AG04450 (cell line): ENCODE results near the gene CEP57L1. TPM values are rescaled to one million over a fixed set of nuclear protein-coding genes. Genes with fewer than 3 reads are reported as not detected.

ENCODE experiments used
- CTCF ChIA-PET: fragments of 300-600, 350-600 bp; formaldehyde crosslinking; extraction: SDS; loops from one replicate; lab custom pipeline; 2022; ENCODE audit warnings: antibody characterized with exemption, inconsistent platforms; lab: Charles Lee
- POLR2A ChIA-PET: fragments of 350-600 bp; formaldehyde crosslinking; extraction: SDS; loops from one replicate; lab custom pipeline; 2021; ENCODE audit warnings: antibody characterized with exemption, inconsistent platforms; lab: Yijun Ruan, JAX
- DNase-seq: peaks from one replicate; pipeline ENCODE4 v3.0.0-alpha.2; 2011; ENCODE audit warnings: low read depth, low spot score
- H3K27ac ChIP-seq: one replicate; pipeline ENCODE4 v1.5.1; 2012; ENCODE audit warnings: low read depth, low read length, control low read depth
- H3K27me3 ChIP-seq: one replicate; pipeline ENCODE4 v1.6.0; 2012; ENCODE audit warnings: low read length; ENCODE audit not compliant: control insufficient read depth, insufficient read depth
- H3K4me3 ChIP-seq: 2 replicates; pipeline ENCODE4 v1.5.1; 2011; ENCODE audit warnings: mild to moderate bottlenecking, low read depth, low read length, control low read depth
- H3K9me3 ChIP-seq: 2 replicates; pipeline ENCODE4 v1.5.1; 2012; ENCODE audit warnings: low read length; ENCODE audit not compliant: control insufficient read depth, insufficient read depth
- polyA plus RNA-seq: library from polyadenylated mRNA; depleted of rRNA; stranded (reverse); fragments of >200 nt; gene quantifications from 2 replicates; pipeline ENCODE4 v1.2.3, GENCODE V29; 2011
- TF ChIP-seq, protein P1 (sequence below): IDR thresholded peaks from 2 replicates; pipeline ENCODE4 v1.5.1; 2011; ENCODE audit warnings: low read depth, low read length, control low read depth, inconsistent platforms

Gene CEP57L1
- polyA plus RNA-seq, 1 experiment = 21.2 TPM

DNA sequence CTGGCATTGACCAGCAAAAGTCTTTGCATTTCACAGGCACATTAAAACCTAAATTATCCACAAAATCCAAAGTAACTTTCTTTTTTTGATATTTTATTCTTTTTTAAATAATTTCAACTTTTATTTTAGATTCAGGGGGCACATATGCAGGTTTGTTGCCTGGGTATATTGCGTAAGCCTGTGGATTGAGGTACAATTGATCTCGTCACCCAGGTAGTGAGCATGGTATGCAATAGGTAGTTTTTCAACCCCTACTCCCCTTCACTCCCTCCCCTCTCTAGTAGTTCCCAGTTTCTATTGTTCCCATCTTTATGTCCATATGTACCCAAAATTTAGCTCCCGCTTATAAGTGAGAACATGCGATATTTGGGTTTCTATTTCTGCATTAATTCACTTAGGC lies 97.6 kb downstream of the CEP57L1 start:
- Histone ChIP-seq H3K27me3 (peaks cover 2% of the 10 kb centered on the region), H3K27ac (no peak overlapping the region), H3K4me3 (no peak overlapping the region), H3K9me3 (peaks cover 5% of the 10 kb centered on the region; the same call in 1 of the 2 replicates)
- POLR2A ChIA-PET = no interaction called here
- DNase-seq = no peak
- TF ChIP-seq, protein P1, sequence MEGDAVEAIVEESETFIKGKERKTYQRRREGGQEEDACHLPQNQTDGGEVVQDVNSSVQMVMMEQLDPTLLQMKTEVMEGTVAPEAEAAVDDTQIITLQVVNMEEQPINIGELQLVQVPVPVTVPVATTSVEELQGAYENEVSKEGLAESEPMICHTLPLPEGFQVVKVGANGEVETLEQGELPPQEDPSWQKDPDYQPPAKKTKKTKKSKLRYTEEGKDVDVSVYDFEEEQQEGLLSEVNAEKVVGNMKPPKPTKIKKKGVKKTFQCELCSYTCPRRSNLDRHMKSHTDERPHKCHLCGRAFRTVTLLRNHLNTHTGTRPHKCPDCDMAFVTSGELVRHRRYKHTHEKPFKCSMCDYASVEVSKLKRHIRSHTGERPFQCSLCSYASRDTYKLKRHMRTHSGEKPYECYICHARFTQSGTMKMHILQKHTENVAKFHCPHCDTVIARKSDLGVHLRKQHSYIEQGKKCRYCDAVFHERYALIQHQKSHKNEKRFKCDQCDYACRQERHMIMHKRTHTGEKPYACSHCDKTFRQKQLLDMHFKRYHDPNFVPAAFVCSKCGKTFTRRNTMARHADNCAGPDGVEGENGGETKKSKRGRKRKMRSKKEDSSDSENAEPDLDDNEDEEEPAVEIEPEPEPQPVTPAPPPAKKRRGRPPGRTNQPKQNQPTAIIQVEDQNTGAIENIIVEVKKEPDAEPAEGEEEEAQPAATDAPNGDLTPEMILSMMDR = no peak
- CTCF ChIA-PET = no interaction called here

- TF ChIP-seq, protein P1 = no peak
- Histone ChIP-seq H3K27me3 (peaks cover 4% of the 10 kb centered on the region), H3K27ac (no peak overlapping the region), H3K9me3 (peaks cover 5% of the 10 kb centered on the region; the same call in 1 of the 2 replicates), H3K4me3 (no peak overlapping the region)
- CTCF ChIA-PET = interaction anchor here (0.8 kb wide), 1 partner anchor 13 kb away, joined by 3 read pairs; no protein-coding TSS in a partner anchor
- POLR2A ChIA-PET = no interaction called here
- no peak for DNase-seq
Observed at GRCh38 chr6:109194880-109195279, 99.6 kb downstream of the CEP57L1 start.

GRCh38 chr6:109197061-109197460 lies 101.8 kb downstream of the CEP57L1 start:
- no peak for DNase-seq
- Histone ChIP-seq H3K27ac (no peak overlapping the region), H3K27me3 (peaks cover 4% of the 10 kb centered on the region), H3K4me3 (no peak overlapping the region), H3K9me3 (no peaks in the 10 kb centered on the region)
- TF ChIP-seq, protein P1 = no peak
- ChIA-PET CTCF (interaction anchor here (2.2 kb wide), 1 partner anchor 9 kb away, joined by 10 read pairs; no protein-coding TSS in a partner anchor), POLR2A (no interaction called here)

GRCh38 chr6:109202409-109203264 lies 107.3 kb downstream of the CEP57L1 start:
- Histone ChIP-seq H3K9me3 (no peaks in the 10 kb centered on the region), H3K27me3 (peaks cover 7% of the 10 kb centered on the region), H3K4me3 (no peak overlapping the region), H3K27ac (no peak overlapping the region)
- TF ChIP-seq, protein P1 = no peak
- ChIA-PET CTCF (no interaction called here), POLR2A (no interaction called here)
- no peak for DNase-seq

GRCh38 chr6:109204511-109204910 lies 109.2 kb downstream of the CEP57L1 start:
- ChIA-PET CTCF (interaction anchor here (1.0 to 1.3 kb wide), 2 partner anchors 17 to 192 kb away, joined by 3 read pairs; no protein-coding TSS in a partner anchor), POLR2A (no interaction called here)
- no peaks in the 10 kb centered on the region for H3K9me3 ChIP-seq
- H3K27ac ChIP-seq = no peak overlapping the region
- H3K4me3 ChIP-seq = no peak overlapping the region
- TF ChIP-seq, protein P1 = no peak
- DNase-seq = no peak
- H3K27me3 ChIP-seq = peaks cover 4% of the 10 kb centered on the region
